Testis (tissue), 3 donors: Measurements from ENCODE around the gene VAMP1. TPM values are rescaled to one million over a fixed set of nuclear protein-coding genes. Genes with fewer than 3 reads are reported as not detected.
"Not testable (repeated sequence)": the region's sequence is repeated elsewhere in the genome, so short reads cannot be mapped to it uniquely, and the experiment has no call there.

Source experiments
- DNase-seq: peaks from one replicate; pipeline ENCODE4 v3.0.0-alpha.2; 2019
- H3K27ac ChIP-seq, 2 donors: fragments of 200-600 bp; sonication (generic); one replicate each; pipeline ENCODE4 v1.5.1; 2019
- H3K27me3 ChIP-seq: fragments of 200-600 bp; sonication (generic); one replicate; pipeline ENCODE4 v1.5.1; 2019
- H3K36me3 ChIP-seq: fragments of 200-600 bp; sonication (generic); one replicate; pipeline ENCODE4 v1.5.1; 2017; ENCODE audit warnings: low read depth; ENCODE audit errors: missing control alignments
- H3K4me1 ChIP-seq: fragments of 200-600 bp; sonication (generic); one replicate; pipeline ENCODE4 v1.5.1; 2019
- H3K4me3 ChIP-seq, 2 donors: fragments of 200-600 bp; sonication (generic); one replicate each; pipeline ENCODE4 v1.5.1; 2017 to 2019
- H3K9me3 ChIP-seq: fragments of 200-600 bp; sonication (generic); one replicate; pipeline ENCODE4 v1.5.1; 2017
- CTCF ChIP-seq, 3 experiments: fragments of 450-650 bp in 2 of 3; fragments of 200-600 bp in 1 of 3; sonication (generic) in 1 of 3; IDR thresholded peaks; one replicate each; pipeline ENCODE4 v1.5.1; 2016 to 2019; ENCODE audit warnings: antibody characterized with exemption in 3 of 3, mild to moderate bottlenecking in 2 of 3, moderate library complexity in 1 of 3
- POLR2A ChIP-seq: fragments of 450-650 bp; IDR thresholded peaks from one replicate; pipeline ENCODE4 v1.6.1; 2017; ENCODE audit warnings: antibody characterized with exemption, mild to moderate bottlenecking, moderate library complexity
- WGBS, 2 donors: methylation state at CpG; one replicate each; pipeline ENCODE4 v1.1.5; 2018; 5-methylcytosine and 5-hydroxymethylcytosine counted together
- intact Hi-C: fragments of 100-400 bp; cut with DNase I; formaldehyde crosslinking; loops from one replicate; pipeline ENCODE4 v1.15.1; 2023; ENCODE audit warnings: low total_unique reads
- polyA plus RNA-seq: library from polyadenylated mRNA; stranded (reverse); fragments of 350-450 nt; fragmentation: Illumina TruSeq; extraction: RNeasy Lipid Tissue Mini Kit (QIAGEN cat#74804); gene quantifications from one replicate; pipeline ENCODE4 v1.2.3, GENCODE V29; 2014; ENCODE audit warnings: low read depth, low replicate concordance; ENCODE audit not compliant: insufficient read depth
- total RNA-seq, 2 donors: library from RNA; depleted of rRNA; stranded (reverse); fragments of >200 nt; gene quantifications; one replicate each; pipeline ENCODE4 v1.2.3, GENCODE V29; 2016

VAMP1 gene
- total and polyA plus RNA-seq, 3 donors from 2014 or later, result 12.7 to 18.3 (median 15.0) TPM

DNA sequence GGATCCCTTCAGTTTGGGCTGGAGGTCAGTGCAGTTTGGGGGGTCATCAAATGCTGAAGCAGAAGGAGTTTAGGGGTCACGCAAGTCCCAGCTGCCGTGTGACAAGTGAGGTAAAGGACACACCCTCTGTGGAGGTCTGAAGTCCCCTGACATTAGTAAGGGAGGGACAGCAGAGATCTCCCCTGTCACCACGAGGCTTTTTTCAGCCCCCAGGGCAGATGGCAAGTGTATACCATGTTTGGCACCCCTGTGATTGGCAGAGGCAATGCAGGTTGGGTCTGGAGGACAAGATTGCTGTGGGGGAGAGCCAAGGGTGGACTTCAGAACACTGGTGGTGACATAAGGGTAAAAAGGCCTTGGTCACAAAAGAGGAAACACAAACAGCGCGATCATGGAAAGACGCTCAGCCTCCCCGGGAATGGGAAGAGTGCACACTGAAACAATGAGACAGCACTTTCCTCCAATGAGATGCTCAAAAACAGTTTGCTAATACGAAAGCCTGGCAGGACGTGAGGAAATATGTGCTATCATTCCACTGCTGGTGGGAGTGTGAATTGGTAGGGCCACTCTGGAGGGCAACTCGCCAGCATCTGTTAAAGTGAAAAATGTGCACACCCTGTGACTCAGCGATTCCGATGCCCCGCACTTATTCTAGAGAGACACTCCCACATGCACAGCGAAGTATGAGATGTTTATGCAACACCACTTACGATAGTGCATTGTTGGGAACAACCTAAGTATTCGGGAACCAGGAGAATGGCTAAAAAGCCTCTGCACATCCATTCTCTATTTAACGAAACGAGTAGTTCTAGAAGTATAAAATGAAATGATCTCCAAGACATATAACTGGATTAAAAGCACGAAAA lies 40.1 kb downstream of the VAMP1 start:
- DNase-seq, result peak; percentile 87
- intact Hi-C loops, result no loop called here
- no peaks in the 10 kb centered on the region for H3K9me3 ChIP-seq
- H3K4me1 ChIP-seq, result peaks cover 4% of the 10 kb centered on the region
- WGBS, 2 donors, result 26 to 32% methylated on average over 19 of the region's 19 CpGs
- no peaks in the 10 kb centered on the region for H3K27me3 ChIP-seq
- H3K36me3 ChIP-seq, result no peaks in the 10 kb centered on the region
- H3K27ac ChIP-seq, result peak overlapping the region; percentile 3 to 69
- TF ChIP-seq POLR2A (no peak), CTCF (IDR thresholded peaks at IDR 0.05) (no peak)
- H3K4me3 ChIP-seq, result no peak overlapping the region

- H3K4me1 ChIP-seq, result peaks cover 9% of the 10 kb centered on the region
- H3K27ac ChIP-seq, result no peak overlapping the region
- H3K4me3 ChIP-seq, result no peak overlapping the region
- intact Hi-C loops, result no loop called here
- no peaks in the 10 kb centered on the region for H3K27me3 ChIP-seq
- no peaks in the 10 kb centered on the region for H3K9me3 ChIP-seq
- no peak for DNase-seq
- no peaks in the 10 kb centered on the region for H3K36me3 ChIP-seq
- TF ChIP-seq CTCF (IDR thresholded peaks at IDR 0.05) (no peak), POLR2A (no peak)
- WGBS, 2 donors, result 84 to 92% methylated on average over 3 of the region's 3 CpGs
These were observed 42.2 kb downstream of the VAMP1 start for GRCh38 chr12:6428326-6428725.

GRCh38 chr12:6427796-6428195 lies 42.7 kb downstream of the VAMP1 start:
- DNase-seq, H3K36me3 ChIP-seq, H3K27me3 ChIP-seq, intact Hi-C loops, H3K9me3 ChIP-seq, H3K4me3 ChIP-seq, H3K27ac ChIP-seq, H3K4me1 ChIP-seq: not testable (repeated sequence)
- WGBS, 2 donors, result 89 to 95% methylated on average over 10 of the region's 10 CpGs

GRCh38 chr12:6426882-6427671 lies 43.4 kb downstream of the VAMP1 start:
- H3K4me1 ChIP-seq, result peaks cover 9% of the 10 kb centered on the region
- no peak overlapping the region for H3K27ac ChIP-seq
- no peaks in the 10 kb centered on the region for H3K36me3 ChIP-seq
- TF ChIP-seq POLR2A, result no peak
- no peak for TF ChIP-seq CTCF (IDR thresholded peaks at IDR 0.05)
- no peak for DNase-seq
- no peaks in the 10 kb centered on the region for H3K27me3 ChIP-seq
- WGBS, 2 donors, result 89% methylated on average over 14 of the region's 14 CpGs
- H3K9me3 ChIP-seq, result no peaks in the 10 kb centered on the region
- no peak overlapping the region for H3K4me3 ChIP-seq
- intact Hi-C loops, result no loop called here
